ENCODE data around the gene KIF9.
"Not testable (repeated sequence)": the region's sequence is repeated elsewhere in the genome, so short reads cannot be mapped to it uniquely, and the experiment has no call there.

The KIF9 gene

DNA sequence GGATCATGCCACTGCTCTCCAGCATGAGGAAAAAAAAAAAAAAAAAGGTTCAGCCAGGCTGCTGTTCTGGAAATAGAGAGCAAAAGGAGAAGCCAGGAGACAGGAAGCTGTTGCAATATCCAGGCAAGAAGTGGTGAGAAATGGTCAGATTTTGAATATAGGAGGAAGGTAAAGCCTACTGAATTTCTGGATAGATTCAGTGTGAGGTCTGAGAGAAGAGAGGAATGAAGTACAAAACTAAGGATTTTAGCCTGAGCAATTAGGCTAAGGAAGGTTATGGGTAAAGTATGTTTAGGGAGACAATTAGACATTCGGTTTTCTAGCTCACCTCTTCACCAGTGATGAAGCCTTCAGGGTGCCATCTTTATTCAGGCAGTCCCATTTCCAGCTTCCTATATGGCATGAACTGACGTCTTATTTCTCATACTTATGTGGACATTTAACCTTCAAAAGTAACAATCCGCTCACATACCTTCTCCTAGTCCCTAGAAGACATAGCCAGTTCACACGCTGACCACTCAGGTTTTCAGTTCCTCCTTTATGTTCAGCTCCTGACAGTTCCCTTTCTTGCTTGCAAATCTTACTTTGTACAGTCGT lies 57.2 kb downstream of the KIF9 start:
- H3K27me3 ChIP-seq (ENCODE audit: insufficient read depth, low read length) = no peaks in the 10 kb centered on the region
- no peak overlapping the region for H2AFZ ChIP-seq (ENCODE audit: low read depth, low read length)
- H3K9me3 ChIP-seq (ENCODE audit: low read length) = no peaks in the 10 kb centered on the region
- H3K4me1 ChIP-seq (ENCODE audit: insufficient read depth, low read length) = no peaks in the 10 kb centered on the region
- no peaks in the 10 kb centered on the region for H3K36me3 ChIP-seq (ENCODE audit: insufficient read depth, low read length)
- H3K4me3 ChIP-seq (ENCODE audit: low read length) = no peak overlapping the region

DNA sequence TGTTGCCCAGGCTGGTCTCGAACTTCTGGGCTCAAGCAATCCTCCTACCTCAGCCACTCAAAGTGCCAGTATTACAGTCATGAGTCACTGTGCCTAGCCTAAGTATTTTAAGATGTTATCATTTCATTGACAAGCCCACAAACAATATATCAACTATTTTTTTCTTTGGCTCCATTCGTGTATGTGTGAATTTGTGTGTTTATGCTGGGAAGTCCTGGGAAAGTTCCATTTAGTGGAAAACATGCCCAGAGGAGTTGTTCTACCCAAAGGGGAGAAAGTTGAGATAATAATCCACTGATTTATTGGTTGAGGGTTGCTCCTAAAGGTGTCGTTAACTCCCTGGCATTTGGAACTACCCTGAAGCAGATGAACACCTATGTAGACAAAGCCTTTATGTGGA lies 58.8 kb downstream of the KIF9 start:
- Histone ChIP-seq H3K9me3 (ENCODE audit: low read length) (no peaks in the 10 kb centered on the region), H3K36me3 (ENCODE audit: insufficient read depth, low read length) (no peaks in the 10 kb centered on the region), H3K4me3 (ENCODE audit: low read length) (no peak overlapping the region), H2AFZ (ENCODE audit: low read depth, low read length) (no peak overlapping the region), H3K27me3 (ENCODE audit: insufficient read depth, low read length) (no peaks in the 10 kb centered on the region), H3K4me1 (ENCODE audit: insufficient read depth, low read length) (no peaks in the 10 kb centered on the region)

- Histone ChIP-seq H3K9me3 (ENCODE audit: low read length) (no peaks in the 10 kb centered on the region), H3K27me3 (ENCODE audit: insufficient read depth, low read length) (no peaks in the 10 kb centered on the region), H3K4me3 (ENCODE audit: low read length) (no peak overlapping the region), H3K4me1 (ENCODE audit: insufficient read depth, low read length) (no peaks in the 10 kb centered on the region), H2AFZ (ENCODE audit: low read depth, low read length) (no peak overlapping the region), H3K36me3 (ENCODE audit: insufficient read depth, low read length) (no peaks in the 10 kb centered on the region)
Observed at GRCh38 chr3:47221798-47222197, 60.8 kb downstream of the KIF9 start.

DNA sequence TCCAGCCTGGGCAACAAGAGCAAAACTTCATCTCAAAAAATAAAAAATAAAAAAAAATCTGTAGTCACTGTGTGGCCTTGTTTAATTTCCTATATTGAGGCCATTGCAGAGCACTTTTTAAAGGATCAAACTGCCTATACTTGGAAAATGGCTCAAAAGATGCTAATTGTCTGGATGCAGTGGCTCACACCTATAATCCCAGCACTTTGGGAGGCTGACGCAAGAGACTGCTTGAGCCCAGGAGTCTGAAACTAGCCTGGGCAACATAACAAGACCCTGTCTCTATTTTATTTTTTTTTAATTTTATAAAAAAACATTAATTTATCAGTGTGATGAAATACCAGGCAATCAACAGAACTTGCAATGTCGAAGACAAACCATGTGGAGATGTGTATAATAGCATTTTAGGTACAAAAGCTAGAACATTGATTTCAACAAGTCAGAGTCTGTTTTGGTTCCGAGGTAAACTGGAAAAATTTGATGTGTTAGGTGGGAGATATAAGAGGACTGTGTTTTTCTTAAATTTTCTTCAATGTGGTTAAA lies 71.7 kb downstream of the KIF9 start:
- no peaks in the 10 kb centered on the region for H3K36me3 ChIP-seq (ENCODE audit: insufficient read depth, low read length)
- H3K9me3 ChIP-seq (ENCODE audit: low read length) = no peaks in the 10 kb centered on the region
- H3K4me3 ChIP-seq (ENCODE audit: low read length) = no peak overlapping the region
- no peak overlapping the region for H2AFZ ChIP-seq (ENCODE audit: low read depth, low read length)
- H3K4me1 ChIP-seq (ENCODE audit: insufficient read depth, low read length) = no peaks in the 10 kb centered on the region
- no peaks in the 10 kb centered on the region for H3K27me3 ChIP-seq (ENCODE audit: insufficient read depth, low read length)

DNA sequence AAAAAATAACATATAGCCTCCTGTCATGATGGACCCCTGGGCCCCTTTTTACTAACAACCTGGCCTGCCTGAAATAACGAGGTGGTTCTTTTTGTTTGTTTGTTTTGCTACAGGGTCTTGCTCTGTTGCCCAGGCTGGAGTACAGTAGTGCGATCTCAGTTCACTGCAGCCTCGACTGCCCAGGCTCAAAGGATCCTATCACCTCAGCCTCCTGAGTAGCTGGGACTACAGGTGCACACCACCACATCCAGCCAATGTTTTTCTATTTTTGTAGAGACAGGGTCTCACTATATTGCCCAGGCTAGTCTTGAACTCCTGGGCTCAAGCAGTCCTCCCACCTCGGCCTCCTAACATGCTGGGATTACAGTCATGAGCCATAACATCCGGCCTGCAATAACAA lies 76.6 kb downstream of the KIF9 start:
- H3K27me3 ChIP-seq (ENCODE audit: insufficient read depth, low read length); H3K4me1 ChIP-seq (ENCODE audit: insufficient read depth, low read length); H3K4me3 ChIP-seq (ENCODE audit: low read length); H3K9me3 ChIP-seq (ENCODE audit: low read length); H2AFZ ChIP-seq (ENCODE audit: low read depth, low read length); H3K36me3 ChIP-seq (ENCODE audit: insufficient read depth, low read length): not testable (repeated sequence)

DNA sequence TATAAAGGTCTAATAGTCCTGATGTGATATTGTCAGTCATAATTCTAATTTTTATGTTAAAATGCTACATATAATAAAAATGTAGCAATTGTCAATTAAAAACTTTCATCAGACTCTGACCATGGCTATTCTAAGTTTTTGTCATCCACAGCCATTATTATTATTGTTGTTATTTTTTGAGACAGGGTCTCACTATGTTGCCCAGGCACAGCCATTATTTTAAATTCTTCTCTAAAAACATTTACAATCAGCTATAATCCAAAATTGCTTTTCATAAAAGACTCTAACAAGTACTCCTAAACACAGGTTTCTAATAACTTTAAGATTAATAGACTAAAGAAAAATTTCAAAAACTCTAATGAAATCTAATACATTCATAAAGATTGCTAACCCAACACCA lies 77.7 kb downstream of the KIF9 start:
- no peak overlapping the region for H2AFZ ChIP-seq (ENCODE audit: low read depth, low read length)
- H3K9me3 ChIP-seq (ENCODE audit: low read length) = no peaks in the 10 kb centered on the region
- no peaks in the 10 kb centered on the region for H3K27me3 ChIP-seq (ENCODE audit: insufficient read depth, low read length)
- no peak overlapping the region for H3K4me3 ChIP-seq (ENCODE audit: low read length)
- H3K4me1 ChIP-seq (ENCODE audit: insufficient read depth, low read length) = no peaks in the 10 kb centered on the region
- no peaks in the 10 kb centered on the region for H3K36me3 ChIP-seq (ENCODE audit: insufficient read depth, low read length)

DNA sequence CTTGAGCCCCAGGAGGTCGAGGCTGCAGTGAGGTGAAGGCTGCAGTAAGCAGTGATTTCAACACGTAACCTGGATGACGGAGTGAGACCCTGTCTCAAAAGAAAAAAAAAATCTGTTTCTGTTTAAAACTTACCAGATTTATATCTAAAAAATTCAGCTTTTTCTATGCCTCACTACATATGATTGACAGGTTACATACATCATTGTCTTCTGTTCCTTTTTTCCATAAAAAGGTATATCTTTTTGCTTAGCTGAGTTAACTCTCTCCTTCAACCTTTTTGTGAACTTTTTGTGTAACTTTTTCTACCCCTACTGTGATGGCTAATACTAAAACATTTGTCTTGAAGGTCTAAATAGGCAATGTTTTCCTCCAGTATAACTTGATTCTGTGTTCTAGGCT lies 80.1 kb downstream of the KIF9 start:
- H3K36me3 ChIP-seq (ENCODE audit: insufficient read depth, low read length) = no peaks in the 10 kb centered on the region
- H3K27me3 ChIP-seq (ENCODE audit: insufficient read depth, low read length) = no peaks in the 10 kb centered on the region
- H3K4me3 ChIP-seq (ENCODE audit: low read length) = no peak overlapping the region
- no peaks in the 10 kb centered on the region for H3K4me1 ChIP-seq (ENCODE audit: insufficient read depth, low read length)
- no peaks in the 10 kb centered on the region for H3K9me3 ChIP-seq (ENCODE audit: low read length)
- H2AFZ ChIP-seq (ENCODE audit: low read depth, low read length) = no peak overlapping the region

- no peaks in the 10 kb centered on the region for H3K36me3 ChIP-seq (ENCODE audit: insufficient read depth, low read length)
- H3K4me3 ChIP-seq (ENCODE audit: low read length) = no peak overlapping the region
- no peaks in the 10 kb centered on the region for H3K9me3 ChIP-seq (ENCODE audit: low read length)
- no peaks in the 10 kb centered on the region for H3K4me1 ChIP-seq (ENCODE audit: insufficient read depth, low read length)
- no peaks in the 10 kb centered on the region for H3K27me3 ChIP-seq (ENCODE audit: insufficient read depth, low read length)
- H2AFZ ChIP-seq (ENCODE audit: low read depth, low read length) = no peak overlapping the region
Observed at GRCh38 chr3:47197287-47197686, 85.3 kb downstream of the KIF9 start.

DNA sequence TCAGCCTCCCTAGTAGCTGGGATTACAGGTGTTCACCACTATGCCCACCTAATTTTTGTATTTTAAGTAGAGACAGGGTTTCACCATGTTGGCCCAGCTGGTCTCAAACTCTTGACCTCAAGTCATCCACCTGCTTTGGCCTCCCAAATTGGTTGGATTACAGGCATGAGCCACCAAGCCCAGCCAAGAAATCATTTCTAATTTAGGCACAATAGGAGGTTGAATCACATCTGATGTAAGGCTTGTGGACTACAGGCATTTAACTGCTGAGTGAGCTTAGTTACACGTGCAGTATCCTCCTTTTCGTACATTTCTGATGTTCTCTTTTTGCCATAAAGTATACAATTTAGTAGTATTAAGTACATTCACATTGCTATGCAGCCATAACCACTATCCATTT lies 87.6 kb downstream of the KIF9 start:
- Histone ChIP-seq H3K9me3 (ENCODE audit: low read length) (no peaks in the 10 kb centered on the region), H3K4me1 (ENCODE audit: insufficient read depth, low read length) (no peaks in the 10 kb centered on the region), H3K36me3 (ENCODE audit: insufficient read depth, low read length) (no peaks in the 10 kb centered on the region), H2AFZ (ENCODE audit: low read depth, low read length) (no peak overlapping the region), H3K4me3 (ENCODE audit: low read length) (no peak overlapping the region), H3K27me3 (ENCODE audit: insufficient read depth, low read length) (no peaks in the 10 kb centered on the region)

DNA sequence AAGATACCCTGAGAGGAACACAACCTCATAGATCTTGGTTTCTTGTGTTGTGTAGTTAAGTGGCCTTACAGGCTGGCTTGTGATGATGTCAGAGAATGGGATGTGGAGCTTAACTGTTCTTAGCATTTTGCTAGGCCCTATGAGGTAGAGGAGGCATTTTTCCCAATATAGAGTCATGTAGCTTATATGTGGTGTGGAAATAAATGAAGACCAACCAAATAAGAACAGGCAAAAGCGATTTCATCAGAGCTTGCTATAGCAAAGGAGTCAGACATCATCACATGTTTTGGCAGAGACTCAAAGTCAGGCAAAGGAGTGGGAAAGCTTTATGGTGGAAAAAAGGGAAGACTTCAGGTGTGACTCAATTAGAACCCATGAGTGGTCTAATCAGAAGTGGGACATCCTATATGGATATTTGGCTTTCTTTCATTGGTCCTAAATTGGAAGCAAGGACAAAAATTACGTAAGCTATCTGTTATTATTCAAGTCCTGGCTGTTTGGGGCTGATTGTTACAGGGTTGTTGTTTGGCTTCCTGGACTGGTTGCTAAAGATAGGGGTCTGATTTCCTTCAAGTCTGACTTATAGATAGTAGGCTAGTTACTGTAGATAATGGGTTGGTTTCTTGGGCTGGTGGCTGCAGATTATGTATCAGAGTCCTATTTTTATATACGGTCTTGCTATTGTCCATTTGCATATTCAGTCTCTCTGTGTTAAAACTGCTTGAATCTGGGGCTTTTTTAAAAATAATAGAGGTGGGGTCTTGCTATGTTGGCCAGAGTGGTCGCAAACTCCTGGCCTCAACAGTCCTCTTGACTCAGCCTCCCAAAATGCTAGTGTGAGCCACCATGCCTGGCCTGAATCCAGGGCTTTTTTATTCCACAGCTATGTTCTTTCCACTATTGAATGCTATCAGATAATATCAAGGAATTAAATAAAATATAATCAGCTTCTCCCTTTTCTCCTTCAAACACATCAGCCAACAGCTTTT lies 88.4 kb downstream of the KIF9 start:
- Histone ChIP-seq H2AFZ (ENCODE audit: low read depth, low read length) (no peak overlapping the region), H3K4me1 (ENCODE audit: insufficient read depth, low read length) (no peaks in the 10 kb centered on the region), H3K36me3 (ENCODE audit: insufficient read depth, low read length) (no peaks in the 10 kb centered on the region), H3K9me3 (ENCODE audit: low read length) (no peaks in the 10 kb centered on the region), H3K4me3 (ENCODE audit: low read length) (no peak overlapping the region), H3K27me3 (ENCODE audit: insufficient read depth, low read length) (no peaks in the 10 kb centered on the region)

GRCh38 chr3:47186285-47186684 lies 96.3 kb downstream of the KIF9 start:
- Histone ChIP-seq H3K36me3 (ENCODE audit: insufficient read depth, low read length) (no peaks in the 10 kb centered on the region), H3K9me3 (ENCODE audit: low read length) (no peaks in the 10 kb centered on the region), H3K4me1 (ENCODE audit: insufficient read depth, low read length) (no peaks in the 10 kb centered on the region), H3K4me3 (ENCODE audit: low read length) (no peak overlapping the region), H3K27me3 (ENCODE audit: insufficient read depth, low read length) (no peaks in the 10 kb centered on the region), H2AFZ (ENCODE audit: low read depth, low read length) (no peak overlapping the region)

DNA sequence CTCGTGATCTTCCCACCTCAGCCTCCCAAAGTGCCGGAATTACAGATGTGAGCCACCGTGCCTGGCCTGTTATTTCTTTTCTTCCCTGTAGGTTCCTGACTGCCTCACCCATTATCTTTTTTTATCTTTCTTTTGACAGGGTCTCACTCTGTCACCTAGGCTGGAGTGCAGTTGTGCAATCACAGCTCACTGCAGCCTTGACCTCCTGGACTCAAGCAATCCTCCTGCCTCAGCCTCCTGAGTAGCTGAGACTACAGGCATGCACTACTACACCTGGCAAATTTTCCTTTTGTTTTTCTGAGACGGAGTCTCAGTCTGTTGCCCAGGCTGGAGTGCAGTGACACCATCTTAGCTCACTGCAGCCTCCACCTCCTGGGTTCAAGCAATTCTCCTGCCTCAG lies 100.9 kb downstream of the KIF9 start:
- H2AFZ ChIP-seq (ENCODE audit: low read depth, low read length); H3K36me3 ChIP-seq (ENCODE audit: insufficient read depth, low read length); H3K4me3 ChIP-seq (ENCODE audit: low read length); H3K9me3 ChIP-seq (ENCODE audit: low read length); H3K4me1 ChIP-seq (ENCODE audit: insufficient read depth, low read length); H3K27me3 ChIP-seq (ENCODE audit: insufficient read depth, low read length): not testable (repeated sequence)

DNA sequence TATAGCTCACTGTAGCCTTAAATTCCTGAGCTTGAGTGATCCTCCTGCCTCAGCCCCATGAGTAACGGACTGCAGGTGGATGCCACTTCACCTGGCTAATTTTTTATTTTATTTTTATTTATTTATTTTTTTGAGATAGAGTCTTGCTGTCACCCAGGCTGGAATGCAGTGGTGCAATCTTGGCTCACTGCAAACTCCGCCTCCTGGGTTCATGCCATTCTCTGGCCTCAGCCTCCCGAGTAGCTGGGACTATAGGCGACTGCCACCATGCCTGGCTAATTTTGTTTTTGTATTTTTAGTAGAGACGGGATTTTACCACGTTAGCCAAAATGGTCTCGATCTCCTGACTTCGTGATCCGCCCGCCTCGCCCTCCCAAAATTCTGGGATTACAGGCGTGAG lies 102.6 kb downstream of the KIF9 start:
- not testable (repeated sequence) for H3K27me3 ChIP-seq (ENCODE audit: insufficient read depth, low read length); H2AFZ ChIP-seq (ENCODE audit: low read depth, low read length); H3K9me3 ChIP-seq (ENCODE audit: low read length); H3K36me3 ChIP-seq (ENCODE audit: insufficient read depth, low read length); H3K4me3 ChIP-seq (ENCODE audit: low read length)
- peaks cover 11% of the 10 kb centered on the region for H3K4me1 ChIP-seq (ENCODE audit: insufficient read depth, low read length)

All from neuron (in vitro differentiated cells).